ENCODE results near the gene FGD2.

FGD2 gene

GRCh38 chr6:37030599-37030998 lies 25.1 kb downstream of the FGD2 start:
- ATAC-seq (ENCODE audit: insufficient read depth, low read depth) = no peak

GRCh38 chr6:37032239-37032638 lies 26.8 kb downstream of the FGD2 start:
- Histone ChIP-seq H3K9ac (ENCODE audit: low read depth, low read length) (no peak overlapping the region), H3K36me3 (ENCODE audit: insufficient read depth, low read length) (no peaks in the 10 kb centered on the region), H3K4me2 (ENCODE audit: insufficient read depth, low read length) (no peak overlapping the region), H3K27ac (ENCODE audit: low read length) (no peak overlapping the region), H2AFZ (ENCODE audit: low read depth, low read length) (no peak overlapping the region), H4K20me1 (ENCODE audit: insufficient read depth, low read length) (no peaks in the 10 kb centered on the region), H3K79me2 (ENCODE audit: insufficient read depth, low read length) (no peaks in the 10 kb centered on the region), H3K27me3 (ENCODE audit: insufficient read depth, low read length, poor library complexity) (no peaks in the 10 kb centered on the region), H3K4me3 (ENCODE audit: low read depth in 1 of 2, low read length in 2 of 2) (no peak overlapping the region), H3K4me1 (ENCODE audit: insufficient read depth, low read length) (no peaks in the 10 kb centered on the region; the same call in 1 of the 2 replicates), H3K9me3 (ENCODE audit: insufficient read depth, low read length, severe bottlenecking) (no peaks in the 10 kb centered on the region)
- no peak for TF ChIP-seq EZH2 (IDR thresholded peaks at IDR 0.05; ENCODE audit: borderline replicate concordance, low read depth, low read length, severe bottlenecking)
- no peak for TF ChIP-seq CTCF (IDR thresholded peaks at IDR 0.05; ENCODE audit: borderline replicate concordance, extremely low read depth, low read length, poor library complexity, severe bottlenecking)
- DNase-seq (no peak), ATAC-seq (ENCODE audit: insufficient read depth, low read depth) (no peak)

More at GRCh38 chr6:37030599-37030998, 25.1 kb downstream of the FGD2 start:
- Histone ChIP-seq H4K20me1 (ENCODE audit: insufficient read depth, low read length) (no peaks in the 10 kb centered on the region), H3K36me3 (ENCODE audit: insufficient read depth, low read length) (no peaks in the 10 kb centered on the region), H3K27me3 (ENCODE audit: insufficient read depth, low read length, poor library complexity) (no peaks in the 10 kb centered on the region), H3K4me1 (ENCODE audit: insufficient read depth, low read length) (peaks cover 9% of the 10 kb centered on the region), H3K27ac (ENCODE audit: low read length) (no peak overlapping the region), H3K79me2 (ENCODE audit: insufficient read depth, low read length) (no peaks in the 10 kb centered on the region), H2AFZ (ENCODE audit: low read depth, low read length) (no peak overlapping the region), H3K9me3 (ENCODE audit: insufficient read depth, low read length, severe bottlenecking) (no peaks in the 10 kb centered on the region), H3K4me2 (ENCODE audit: insufficient read depth, low read length) (no peak overlapping the region), H3K4me3 (ENCODE audit: low read depth in 1 of 2, low read length in 2 of 2) (no peak overlapping the region), H3K9ac (ENCODE audit: low read depth, low read length) (no peak overlapping the region)
- TF ChIP-seq CTCF (IDR thresholded peaks at IDR 0.05; ENCODE audit: borderline replicate concordance, extremely low read depth, low read length, poor library complexity, severe bottlenecking) (no peak), EZH2 (IDR thresholded peaks at IDR 0.05; ENCODE audit: borderline replicate concordance, low read depth, low read length, severe bottlenecking) (no peak)
- no peak for DNase-seq

- Histone ChIP-seq H2AFZ (ENCODE audit: low read depth, low read length) (no peak overlapping the region), H4K20me1 (ENCODE audit: insufficient read depth, low read length) (no peaks in the 10 kb centered on the region), H3K4me1 (ENCODE audit: insufficient read depth, low read length) (peaks cover 1% of the 10 kb centered on the region; the same call in 1 of the 2 replicates), H3K4me3 (ENCODE audit: low read depth in 1 of 2, low read length in 2 of 2) (no peak overlapping the region), H3K36me3 (ENCODE audit: insufficient read depth, low read length) (no peaks in the 10 kb centered on the region), H3K27me3 (ENCODE audit: insufficient read depth, low read length, poor library complexity) (no peaks in the 10 kb centered on the region), H3K27ac (ENCODE audit: low read length) (no peak overlapping the region), H3K79me2 (ENCODE audit: insufficient read depth, low read length) (no peaks in the 10 kb centered on the region), H3K9me3 (ENCODE audit: insufficient read depth, low read length, severe bottlenecking) (no peaks in the 10 kb centered on the region), H3K4me2 (ENCODE audit: insufficient read depth, low read length) (no peak overlapping the region), H3K9ac (ENCODE audit: low read depth, low read length) (no peak overlapping the region)
- TF ChIP-seq CTCF (IDR thresholded peaks at IDR 0.05; ENCODE audit: borderline replicate concordance, extremely low read depth, low read length, poor library complexity, severe bottlenecking) = no peak
- TF ChIP-seq EZH2 (IDR thresholded peaks at IDR 0.05; ENCODE audit: borderline replicate concordance, low read depth, low read length, severe bottlenecking) = no peak
- DNase-seq = no peak
- ATAC-seq (ENCODE audit: insufficient read depth, low read depth) = no peak
These were observed 27.8 kb downstream of the FGD2 start for GRCh38 chr6:37033255-37033654.

All from DND-41 (cell line).